H1 (cell line): ENCODE data around the gene CCL28. TPM values are rescaled to one million over a fixed set of nuclear protein-coding genes. Genes with fewer than 3 reads are reported as not detected.

Source experiments
- CTCF ChIA-PET: fragments of 300-600 bp; sonication (Branson Sonifier 250); formaldehyde crosslinking; loops from one replicate; lab custom pipeline; 2021; ENCODE audit not compliant: partially characterized antibody; lab: Charles Lee
- POLR2A ChIA-PET: fragments of 300-600 bp; sonication (Branson Sonifier 250); formaldehyde crosslinking; loops from one replicate; lab custom pipeline; 2021; ENCODE audit warnings: inconsistent platforms; ENCODE audit not compliant: partially characterized antibody; lab: Charles Lee
- DNase-seq, 2 experiments: peaks; one replicate each; pipeline versions ENCODE4 v3.0.0 to v3.0.0-alpha.2; 2010 to 2022; ENCODE audit warnings: low spot score in 2 of 2, low read depth in 1 of 2, mixed read lengths in 1 of 2
- FAIRE-seq: peaks from 2 replicates; lab custom pipeline; 2011; peaks lifted over from hg19 to GRCh38; lab: Jason Lieb, UNC
- H2AFZ ChIP-seq: 2 replicates; pipeline ENCODE4 v1.8.1; 2012; ENCODE audit warnings: low read length, inconsistent platforms
- H2AK5ac ChIP-seq: 2 replicates; pipeline ENCODE4 v1.6.1; 2013; ENCODE audit warnings: low read depth, low read length
- H2BK120ac ChIP-seq: replicated peaks from 2 replicates; pipeline ENCODE3; 2013; ENCODE audit warnings: low read depth, low read length, inconsistent platforms
- H2BK12ac ChIP-seq: 2 replicates; pipeline ENCODE4 v1.6.1; 2013; ENCODE audit warnings: low read depth, low read length
- H2BK15ac ChIP-seq: 2 replicates; pipeline ENCODE4 v1.6.1; 2013; ENCODE audit warnings: low read length
- H2BK20ac ChIP-seq: 2 replicates; pipeline ENCODE4 v1.6.1; 2013; ENCODE audit warnings: low read length
- H2BK5ac ChIP-seq: 2 replicates; pipeline ENCODE4 v1.6.1; 2013; ENCODE audit warnings: low read depth, low read length
- H3K14ac ChIP-seq: 2 replicates; pipeline ENCODE4 v1.6.1; 2013; ENCODE audit warnings: inconsistent platforms; ENCODE audit not compliant: insufficient read length
- H3K18ac ChIP-seq: 2 replicates; pipeline ENCODE4 v1.6.1; 2013; ENCODE audit warnings: low read length; ENCODE audit errors: extremely low read depth
- H3K23ac ChIP-seq: 2 replicates; pipeline ENCODE4 v1.6.1; 2013; ENCODE audit warnings: inconsistent platforms; ENCODE audit not compliant: insufficient read length
- H3K23me2 ChIP-seq: 2 replicates; pipeline ENCODE4 v1.6.1; 2013; ENCODE audit warnings: low read depth, low read length
- H3K27ac ChIP-seq: 2 replicates; pipeline ENCODE4 v1.6.1; 2011; ENCODE audit warnings: low read depth, low read length, inconsistent platforms
- H3K27me3 ChIP-seq, 4 experiments: replicated peaks in 1 of 4; 1 replicate in 1 of 4; 2 replicates in 3 of 4; pipeline versions ENCODE4 v1.6.1 to v1.8.1; 2011 to 2013; ENCODE audit warnings: low read length in 3 of 4, mild to moderate bottlenecking in 3 of 4, inconsistent platforms in 2 of 4, mixed read lengths in 2 of 4, moderate library complexity in 1 of 4; ENCODE audit not compliant: control insufficient read depth in 3 of 4, insufficient read depth in 3 of 4; ENCODE audit errors: extremely low read depth in 1 of 4
- H3K36me3 ChIP-seq, 4 experiments: 2 replicates each; pipeline versions ENCODE4 v1.6.1 to v1.8.1; 2011 to 2013; ENCODE audit warnings: mild to moderate bottlenecking in 4 of 4, low read length in 3 of 4, moderate library complexity in 2 of 4, control low read depth in 1 of 4, inconsistent platforms in 1 of 4; ENCODE audit not compliant: insufficient read depth in 4 of 4, control insufficient read depth in 2 of 4
- H3K4ac ChIP-seq: replicated peaks from 2 replicates; pipeline ENCODE3; 2013; ENCODE audit warnings: low read length, low read depth, mixed read lengths, inconsistent platforms; ENCODE audit not compliant: insufficient read length
- H3K4me1 ChIP-seq, 4 experiments: replicated peaks in 1 of 4; 1 replicate in 1 of 4; 2 replicates in 3 of 4; pipeline versions ENCODE4 v1.6.1 to v1.8.1; 2011 to 2013; ENCODE audit warnings: low read length in 3 of 4, inconsistent platforms in 2 of 4, mixed read lengths in 1 of 4; ENCODE audit not compliant: insufficient read depth in 4 of 4, control insufficient read depth in 3 of 4
- H3K4me2 ChIP-seq, 2 experiments: 2 replicates each; pipeline versions ENCODE4 v1.6.1 to v1.8.1; 2011 to 2013; ENCODE audit warnings: low read depth in 2 of 2, low read length in 2 of 2, control low read depth in 1 of 2, inconsistent platforms in 1 of 2, mild to moderate bottlenecking in 1 of 2; ENCODE audit not compliant: insufficient read depth in 1 of 2
- H3K4me3 ChIP-seq, 4 experiments: fragments of 200-600, 300-600 bp in 1 of 4; sonication (generic), shearing (Covaris generic), sonication (Bioruptor Twin) in 1 of 4; 2 replicates each; pipeline versions ENCODE4 v1.5.1 to v1.8.1; 2011 to 2016; ENCODE audit warnings: low read length in 4 of 4, low read depth in 3 of 4, control low read depth in 2 of 4, inconsistent platforms in 2 of 4, mild to moderate bottlenecking in 2 of 4, mixed read lengths in 1 of 4, moderate library complexity in 1 of 4; ENCODE audit not compliant: insufficient read depth in 2 of 4; ENCODE audit errors: extremely low read depth in 1 of 4
- H3K56ac ChIP-seq: replicated peaks from 2 replicates; pipeline ENCODE3; 2013; ENCODE audit warnings: low read depth, mild to moderate bottlenecking, mixed read lengths, low read length, inconsistent platforms; ENCODE audit not compliant: insufficient read length
- H3K79me1 ChIP-seq: 2 replicates; pipeline ENCODE4 v1.6.1; 2013; ENCODE audit warnings: low read depth, low read length, control low read depth
- H3K79me2 ChIP-seq, 2 experiments: 2 replicates each; pipeline versions ENCODE4 v1.6.1 to v1.8.1; 2012 to 2013; ENCODE audit warnings: low read length in 2 of 2, mild to moderate bottlenecking in 2 of 2, inconsistent platforms in 1 of 2; ENCODE audit not compliant: insufficient read depth in 2 of 2, control insufficient read depth in 1 of 2
- H3K9ac ChIP-seq, 4 experiments: replicated peaks in 1 of 4; 1 replicate in 1 of 4; 2 replicates in 3 of 4; pipeline versions ENCODE4 v1.6.1 to v1.8.1; 2011 to 2013; ENCODE audit warnings: low read depth in 3 of 4, low read length in 3 of 4, control low read depth in 2 of 4, mild to moderate bottlenecking in 2 of 4, moderate library complexity in 2 of 4, inconsistent platforms in 1 of 4; ENCODE audit errors: extremely low read depth in 1 of 4
- H3K9me3 ChIP-seq, 2 experiments: 2 replicates each; pipeline versions ENCODE4 v1.6.1 to v1.8.1; 2012 to 2013; ENCODE audit warnings: mild to moderate bottlenecking in 2 of 2, moderate library complexity in 2 of 2, control low read depth in 1 of 2, inconsistent platforms in 1 of 2, low read depth in 1 of 2, low read length in 1 of 2, mixed read lengths in 1 of 2; ENCODE audit not compliant: insufficient read depth in 2 of 2
- H4K20me1 ChIP-seq, 2 experiments: replicated peaks in 1 of 2; 2 replicates each; pipeline versions ENCODE3 to v1.8.1; 2011 to 2013; ENCODE audit warnings: inconsistent platforms in 2 of 2, low read length in 2 of 2, mild to moderate bottlenecking in 1 of 2; ENCODE audit not compliant: insufficient read depth in 2 of 2, control insufficient read depth in 1 of 2
- H4K5ac ChIP-seq: 2 replicates; pipeline ENCODE4 v1.6.1; 2013; ENCODE audit warnings: low read length, low read depth, mixed read lengths, inconsistent platforms; ENCODE audit not compliant: insufficient read length
- H4K8ac ChIP-seq: 2 replicates; pipeline ENCODE4 v1.8.0; 2013; ENCODE audit warnings: mild to moderate bottlenecking, moderate library complexity, low read length, inconsistent platforms; ENCODE audit not compliant: insufficient read depth; ENCODE audit errors: extremely low read depth
- H4K91ac ChIP-seq: replicated peaks from 2 replicates; pipeline ENCODE3; 2013; ENCODE audit warnings: low read length, mixed read lengths, inconsistent platforms; ENCODE audit not compliant: insufficient read length
- POLR2AphosphoS5 ChIP-seq: IDR thresholded peaks from 2 replicates; pipeline ENCODE4 v1.6.1; 2011; ENCODE audit warnings: low read depth, low read length
- WGBS, 2 experiments: shearing (Covaris generic) in 1 of 2; methylation state at CpG; one replicate each; pipeline versions ENCODE4 v1.1.6 to v1.1.7; 2013 to 2015; ENCODE audit warnings: low lambda C conversion rate in 2 of 2, mixed read lengths in 2 of 2, inconsistent platforms in 1 of 2, low coverage in 1 of 2, missing lambda C conversion rate in 1 of 2; ENCODE audit not compliant: insufficient replicate concordance in 2 of 2, insufficient coverage in 1 of 2, insufficient read length in 1 of 2; ENCODE audit errors: extremely low coverage in 1 of 2, missing lambda C conversion rate in 1 of 2; 5-methylcytosine and 5-hydroxymethylcytosine counted together
- polyA plus RNA-seq, 7 experiments: library from polyadenylated mRNA; depleted of rRNA in 3 of 7; stranded (reverse) in 5 of 7; unstranded in 2 of 7; fragments of >200 nt in 5 of 7; fragments of 200-250 nt in 2 of 7; gene quantifications; 1 replicate in 5 of 7; 2 replicates in 1 of 7; 4 replicates in 1 of 7; pipeline versions ENCODE4 v1.2.1 to v1.2.3, GENCODE V29; 2011 to 2013; ENCODE audit warnings: missing spikeins in 2 of 7, mixed read lengths in 2 of 7
- total RNA-seq: library from RNA; stranded (reverse); fragmentation: NEBNext Ultra II Directional; extraction: Animal tissue kit (Norgen Biotek cat#: 25700); gene quantifications from 2 replicates; pipeline ENCODE4 v1.2.1, GENCODE V29; 2021

CCL28 gene
- total and polyA plus RNA-seq, 2 of the 8 experiments (the other 6 are each of a cell fraction or from before 2014, with no cell fraction given), result 0.95 TPM; not detected in 1

DNA sequence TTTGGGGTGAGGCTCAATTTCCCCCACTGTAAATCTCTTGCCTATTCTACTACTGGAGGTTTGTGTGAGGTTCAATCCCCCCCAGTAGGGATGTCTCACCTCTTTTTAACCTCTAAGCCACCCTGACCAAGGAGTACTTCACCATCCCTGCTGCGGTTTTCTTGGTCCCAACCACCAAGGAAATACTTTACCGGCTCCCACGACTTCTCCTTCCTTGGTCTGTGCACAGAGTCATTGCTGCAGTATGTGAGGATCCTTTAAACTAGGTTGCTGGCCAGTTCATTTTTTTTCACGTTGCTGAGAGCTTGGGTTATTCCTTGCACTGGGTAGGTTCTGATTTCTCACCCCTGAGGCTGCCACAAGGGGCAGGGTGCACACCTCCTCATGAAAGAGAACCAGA lies 76.5 kb downstream of the CCL28 start:
- Histone ChIP-seq H2BK15ac (no peak overlapping the region), H4K91ac (no peak overlapping the region), H3K9me3 (peaks cover 11% of the 10 kb centered on the region in 2 experiments), H3K36me3 (no peaks in the 10 kb centered on the region), H2BK120ac (no peak overlapping the region), H2BK5ac (no peak overlapping the region), H3K9ac (no peak overlapping the region), H3K14ac (no peak overlapping the region), H2AK5ac (no peak overlapping the region), H3K23me2 (no peaks in the 10 kb centered on the region), H3K79me1 (no peaks in the 10 kb centered on the region), H3K56ac (no peak overlapping the region), H3K23ac (no peak overlapping the region), H3K4me3 (no peak overlapping the region), H3K4ac (no peak overlapping the region), H3K18ac (no peak overlapping the region), H3K4me2 (no peak overlapping the region), H4K8ac (no peak overlapping the region), H4K5ac (no peak overlapping the region), H2AFZ (no peak overlapping the region), H3K4me1 (no peaks in the 10 kb centered on the region), H2BK20ac (no peak overlapping the region), H3K79me2 (no peaks in the 10 kb centered on the region), H3K27me3 (no peaks in the 10 kb centered on the region), H2BK12ac (no peak overlapping the region), H3K27ac (no peak overlapping the region), H4K20me1 (no peaks in the 10 kb centered on the region)
- DNase-seq (no peak), FAIRE-seq (no peak)
- ChIA-PET CTCF (no interaction called here), POLR2A (no interaction called here)
- WGBS, 2 experiments, result 67% methylated on average over 4 of the region's 4 CpGs; no CpG with 5 or more reads in 1 of the 2 experiments
- no peak for TF ChIP-seq POLR2AphosphoS5
